WTC11 (cell line): Measurements from ENCODE around the gene TUBGCP2. TPM values are rescaled to one million over a fixed set of nuclear protein-coding genes. Genes with fewer than 3 reads are reported as not detected.

Experiments
- ATAC-seq: fragments of 200-7000 bp; cut with Tn5 transposase; 2 replicates; pipeline ENCODE4 v1.10.0; 2021; ENCODE audit warnings: mild to moderate bottlenecking, moderate library complexity
- CTCF ChIA-PET: fragments of 300-600 bp; sonication (Branson Sonifier 250); formaldehyde crosslinking; loops from one replicate; lab custom pipeline; 2021; ENCODE audit warnings: antibody characterized with exemption; lab: Charles Lee
- POLR2A ChIA-PET: fragments of 350-600 bp; sonication (Branson Sonifier 250); formaldehyde crosslinking; loops from one replicate; lab custom pipeline; 2021; ENCODE audit warnings: antibody characterized with exemption; lab: Charles Lee
- DNase-seq: peaks from one replicate; pipeline ENCODE4 v3.0.0; 2021; ENCODE audit warnings: low spot score
- H3K27ac Mint-ChIP-seq: 2 replicates; pipeline ENCODE4 v1.8.0; 2021; ENCODE audit warnings: mixed read lengths
- H3K27me3 Mint-ChIP-seq: 2 replicates; pipeline ENCODE4 v1.8.0; 2021; ENCODE audit warnings: low read depth, mild to moderate bottlenecking, moderate library complexity, mixed read lengths
- H3K36me3 Mint-ChIP-seq: 2 replicates; pipeline ENCODE4 v1.8.0; 2021; ENCODE audit warnings: mixed read lengths
- H3K4me1 Mint-ChIP-seq: 2 replicates; pipeline ENCODE4 v1.8.0; 2022; ENCODE audit warnings: mixed read lengths
- H3K4me3 Mint-ChIP-seq: 2 replicates; pipeline ENCODE4 v1.8.0; 2021; ENCODE audit warnings: mild to moderate bottlenecking, moderate library complexity, mixed read lengths
- H3K9me3 Mint-ChIP-seq: 2 replicates; pipeline ENCODE4 v1.8.0; 2021; ENCODE audit warnings: mixed read lengths
- ESRRA ChIP-seq: sonication (generic); formaldehyde crosslinking; IDR thresholded peaks from 2 replicates; pipeline ENCODE4 v1.8.1; 2022; ENCODE audit warnings: mild to moderate bottlenecking, missing genetic modification reagents, borderline replicate concordance
- ETV6 ChIP-seq: sonication (generic); formaldehyde crosslinking; IDR thresholded peaks from 2 replicates; pipeline ENCODE4 v1.8.1; 2022; ENCODE audit warnings: mild to moderate bottlenecking, missing genetic modification reagents
- IRF2 ChIP-seq: sonication (generic); formaldehyde crosslinking; IDR thresholded peaks from 2 replicates; pipeline ENCODE4 v1.8.0; 2022; ENCODE audit warnings: low read depth, missing genetic modification reagents, borderline replicate concordance
- MYBL2 ChIP-seq: sonication (generic); formaldehyde crosslinking; IDR thresholded peaks from 2 replicates; pipeline ENCODE4 v1.8.1; 2023; ENCODE audit warnings: mild to moderate bottlenecking, moderate library complexity, missing genetic modification reagents
- NFYB ChIP-seq: sonication (generic); formaldehyde crosslinking; conservative IDR thresholded peaks from 2 replicates; pipeline ENCODE4 v1.8.0; 2022; ENCODE audit warnings: low read depth, missing genetic modification reagents
- NR2C2 ChIP-seq: sonication (generic); formaldehyde crosslinking; IDR thresholded peaks from 2 replicates; pipeline ENCODE4 v1.8.0; 2022; ENCODE audit warnings: mild to moderate bottlenecking, missing genetic modification reagents
- TEAD4 ChIP-seq: sonication (generic); formaldehyde crosslinking; IDR thresholded peaks from 2 replicates; pipeline ENCODE4 v1.8.0; 2022; ENCODE audit warnings: mild to moderate bottlenecking, missing genetic modification reagents
- ZBTB21 ChIP-seq: sonication (generic); formaldehyde crosslinking; IDR thresholded peaks from 2 replicates; pipeline ENCODE4 v1.8.1; 2023; ENCODE audit warnings: mild to moderate bottlenecking, missing genetic modification reagents, borderline replicate concordance
- ZNF263 ChIP-seq: sonication (generic); formaldehyde crosslinking; IDR thresholded peaks from 2 replicates; pipeline ENCODE4 v1.8.1; 2022; ENCODE audit warnings: low read depth, mild to moderate bottlenecking, moderate library complexity, missing genetic modification reagents
- ZNF317 ChIP-seq: sonication (generic); formaldehyde crosslinking; IDR thresholded peaks from 2 replicates; pipeline ENCODE4 v1.8.1; 2023; ENCODE audit warnings: low read depth, mild to moderate bottlenecking, moderate library complexity, missing genetic modification reagents, borderline replicate concordance
- total RNA-seq: library from RNA; stranded (reverse); gene quantifications from 3 replicates; pipeline ENCODE4 v1.2.3, GENCODE V29; 2021
- TF ChIP-seq, protein P1 (sequence below): sonication (generic); formaldehyde crosslinking; IDR thresholded peaks from 2 replicates; pipeline ENCODE4 v1.8.0; 2022; ENCODE audit warnings: mild to moderate bottlenecking, missing genetic modification reagents
- TF ChIP-seq, protein P2 (sequence below): sonication (generic); formaldehyde crosslinking; IDR thresholded peaks from 2 replicates; pipeline ENCODE4 v1.8.0; 2023; ENCODE audit warnings: missing genetic modification reagents, mild to moderate bottlenecking, borderline replicate concordance
- TF ChIP-seq, protein P3 (sequence below): sonication (generic); formaldehyde crosslinking; conservative IDR thresholded peaks from 2 replicates; pipeline ENCODE4 v1.8.1; 2023; ENCODE audit warnings: mild to moderate bottlenecking, low read depth, missing genetic modification reagents, moderate library complexity
- TF ChIP-seq, protein P4 (sequence below): sonication (generic); formaldehyde crosslinking; IDR thresholded peaks from 2 replicates; pipeline ENCODE4 v1.8.1; 2022; ENCODE audit warnings: low read depth, missing genetic modification reagents, borderline replicate concordance
- TF ChIP-seq, protein P5 (sequence below): fragments of 250-450 bp; sonication (Bioruptor Pico); conservative IDR thresholded peaks from 2 replicates; pipeline ENCODE4 v1.9.0; 2021; ENCODE audit warnings: mild to moderate bottlenecking
- TF ChIP-seq, protein P6 (sequence below): sonication (generic); formaldehyde crosslinking; IDR thresholded peaks from 2 replicates; pipeline ENCODE4 v1.8.0; 2022; ENCODE audit warnings: missing genetic modification reagents

Gene TUBGCP2
- total RNA-seq, 1 experiment from 2014 or later = 62.5 TPM

DNA sequence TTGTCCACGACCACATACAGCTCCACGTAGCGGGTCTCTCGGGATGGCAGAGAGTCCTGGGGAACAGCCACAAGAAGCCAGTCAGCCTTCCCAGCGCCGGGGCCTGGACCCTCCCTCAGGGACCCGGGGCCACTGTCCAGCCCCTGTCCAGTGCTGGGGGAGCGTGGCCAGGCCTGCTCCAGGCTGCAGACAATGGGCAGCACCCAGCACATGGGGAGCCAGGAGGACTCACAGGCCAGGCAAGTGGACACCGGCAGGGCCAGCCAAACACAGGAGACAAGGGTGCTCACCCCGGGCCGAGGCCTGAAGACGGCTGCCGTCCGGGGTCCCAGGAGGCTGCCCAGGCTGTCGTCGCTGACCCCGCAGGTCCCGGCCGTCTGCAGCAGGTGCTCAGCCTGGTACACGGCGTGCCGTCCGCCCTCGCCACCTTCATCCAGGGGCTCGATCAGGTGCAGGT is 35.7 kb downstream of the TUBGCP2 start:
- H3K27ac Mint-ChIP-seq = no peak overlapping the region
- no peaks in the 10 kb centered on the region for H3K9me3 Mint-ChIP-seq
- no peak for DNase-seq
- POLR2A ChIA-PET = no interaction called here
- H3K36me3 Mint-ChIP-seq = no peaks in the 10 kb centered on the region
- peaks cover 6% of the 10 kb centered on the region; the same call in 1 of the 2 replicates for H3K4me1 Mint-ChIP-seq
- no peak overlapping the region for H3K4me3 Mint-ChIP-seq
- no peaks in the 10 kb centered on the region for H3K27me3 Mint-ChIP-seq
- no peak for ATAC-seq
- CTCF ChIA-PET = no interaction called here
- TF ChIP-seq, protein P1, sequence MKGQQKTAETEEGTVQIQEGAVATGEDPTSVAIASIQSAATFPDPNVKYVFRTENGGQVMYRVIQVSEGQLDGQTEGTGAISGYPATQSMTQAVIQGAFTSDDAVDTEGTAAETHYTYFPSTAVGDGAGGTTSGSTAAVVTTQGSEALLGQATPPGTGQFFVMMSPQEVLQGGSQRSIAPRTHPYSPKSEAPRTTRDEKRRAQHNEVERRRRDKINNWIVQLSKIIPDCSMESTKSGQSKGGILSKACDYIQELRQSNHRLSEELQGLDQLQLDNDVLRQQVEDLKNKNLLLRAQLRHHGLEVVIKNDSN (CRISPR knock-in tag) = no peak
- TF ChIP-seq, protein P2, sequence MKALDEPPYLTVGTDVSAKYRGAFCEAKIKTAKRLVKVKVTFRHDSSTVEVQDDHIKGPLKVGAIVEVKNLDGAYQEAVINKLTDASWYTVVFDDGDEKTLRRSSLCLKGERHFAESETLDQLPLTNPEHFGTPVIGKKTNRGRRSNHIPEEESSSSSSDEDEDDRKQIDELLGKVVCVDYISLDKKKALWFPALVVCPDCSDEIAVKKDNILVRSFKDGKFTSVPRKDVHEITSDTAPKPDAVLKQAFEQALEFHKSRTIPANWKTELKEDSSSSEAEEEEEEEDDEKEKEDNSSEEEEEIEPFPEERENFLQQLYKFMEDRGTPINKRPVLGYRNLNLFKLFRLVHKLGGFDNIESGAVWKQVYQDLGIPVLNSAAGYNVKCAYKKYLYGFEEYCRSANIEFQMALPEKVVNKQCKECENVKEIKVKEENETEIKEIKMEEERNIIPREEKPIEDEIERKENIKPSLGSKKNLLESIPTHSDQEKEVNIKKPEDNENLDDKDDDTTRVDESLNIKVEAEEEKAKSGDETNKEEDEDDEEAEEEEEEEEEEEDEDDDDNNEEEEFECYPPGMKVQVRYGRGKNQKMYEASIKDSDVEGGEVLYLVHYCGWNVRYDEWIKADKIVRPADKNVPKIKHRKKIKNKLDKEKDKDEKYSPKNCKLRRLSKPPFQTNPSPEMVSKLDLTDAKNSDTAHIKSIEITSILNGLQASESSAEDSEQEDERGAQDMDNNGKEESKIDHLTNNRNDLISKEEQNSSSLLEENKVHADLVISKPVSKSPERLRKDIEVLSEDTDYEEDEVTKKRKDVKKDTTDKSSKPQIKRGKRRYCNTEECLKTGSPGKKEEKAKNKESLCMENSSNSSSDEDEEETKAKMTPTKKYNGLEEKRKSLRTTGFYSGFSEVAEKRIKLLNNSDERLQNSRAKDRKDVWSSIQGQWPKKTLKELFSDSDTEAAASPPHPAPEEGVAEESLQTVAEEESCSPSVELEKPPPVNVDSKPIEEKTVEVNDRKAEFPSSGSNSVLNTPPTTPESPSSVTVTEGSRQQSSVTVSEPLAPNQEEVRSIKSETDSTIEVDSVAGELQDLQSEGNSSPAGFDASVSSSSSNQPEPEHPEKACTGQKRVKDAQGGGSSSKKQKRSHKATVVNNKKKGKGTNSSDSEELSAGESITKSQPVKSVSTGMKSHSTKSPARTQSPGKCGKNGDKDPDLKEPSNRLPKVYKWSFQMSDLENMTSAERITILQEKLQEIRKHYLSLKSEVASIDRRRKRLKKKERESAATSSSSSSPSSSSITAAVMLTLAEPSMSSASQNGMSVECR (CRISPR knock-in tag) = no peak
- TF ChIP-seq TEAD4 (no peak), ZBTB21 (CRISPR knock-in tag) (no peak), NR2C2 (CRISPR knock-in tag) (no peak), NFYB (CRISPR knock-in tag) (no peak), IRF2 (CRISPR knock-in tag) (no peak), ETV6 (CRISPR knock-in tag) (no peak), MYBL2 (CRISPR knock-in tag) (no peak), ZNF263 (CRISPR knock-in tag) (no peak), ZNF317 (CRISPR knock-in tag) (no peak), ESRRA (CRISPR knock-in tag) (no peak)
- TF ChIP-seq, protein P3, sequence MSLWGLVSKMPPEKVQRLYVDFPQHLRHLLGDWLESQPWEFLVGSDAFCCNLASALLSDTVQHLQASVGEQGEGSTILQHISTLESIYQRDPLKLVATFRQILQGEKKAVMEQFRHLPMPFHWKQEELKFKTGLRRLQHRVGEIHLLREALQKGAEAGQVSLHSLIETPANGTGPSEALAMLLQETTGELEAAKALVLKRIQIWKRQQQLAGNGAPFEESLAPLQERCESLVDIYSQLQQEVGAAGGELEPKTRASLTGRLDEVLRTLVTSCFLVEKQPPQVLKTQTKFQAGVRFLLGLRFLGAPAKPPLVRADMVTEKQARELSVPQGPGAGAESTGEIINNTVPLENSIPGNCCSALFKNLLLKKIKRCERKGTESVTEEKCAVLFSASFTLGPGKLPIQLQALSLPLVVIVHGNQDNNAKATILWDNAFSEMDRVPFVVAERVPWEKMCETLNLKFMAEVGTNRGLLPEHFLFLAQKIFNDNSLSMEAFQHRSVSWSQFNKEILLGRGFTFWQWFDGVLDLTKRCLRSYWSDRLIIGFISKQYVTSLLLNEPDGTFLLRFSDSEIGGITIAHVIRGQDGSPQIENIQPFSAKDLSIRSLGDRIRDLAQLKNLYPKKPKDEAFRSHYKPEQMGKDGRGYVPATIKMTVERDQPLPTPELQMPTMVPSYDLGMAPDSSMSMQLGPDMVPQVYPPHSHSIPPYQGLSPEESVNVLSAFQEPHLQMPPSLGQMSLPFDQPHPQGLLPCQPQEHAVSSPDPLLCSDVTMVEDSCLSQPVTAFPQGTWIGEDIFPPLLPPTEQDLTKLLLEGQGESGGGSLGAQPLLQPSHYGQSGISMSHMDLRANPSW (CRISPR knock-in tag) = no peak
- TF ChIP-seq, protein P4, sequence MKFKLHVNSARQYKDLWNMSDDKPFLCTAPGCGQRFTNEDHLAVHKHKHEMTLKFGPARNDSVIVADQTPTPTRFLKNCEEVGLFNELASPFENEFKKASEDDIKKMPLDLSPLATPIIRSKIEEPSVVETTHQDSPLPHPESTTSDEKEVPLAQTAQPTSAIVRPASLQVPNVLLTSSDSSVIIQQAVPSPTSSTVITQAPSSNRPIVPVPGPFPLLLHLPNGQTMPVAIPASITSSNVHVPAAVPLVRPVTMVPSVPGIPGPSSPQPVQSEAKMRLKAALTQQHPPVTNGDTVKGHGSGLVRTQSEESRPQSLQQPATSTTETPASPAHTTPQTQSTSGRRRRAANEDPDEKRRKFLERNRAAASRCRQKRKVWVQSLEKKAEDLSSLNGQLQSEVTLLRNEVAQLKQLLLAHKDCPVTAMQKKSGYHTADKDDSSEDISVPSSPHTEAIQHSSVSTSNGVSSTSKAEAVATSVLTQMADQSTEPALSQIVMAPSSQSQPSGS (CRISPR knock-in tag) = no peak
- TF ChIP-seq, protein P5, sequence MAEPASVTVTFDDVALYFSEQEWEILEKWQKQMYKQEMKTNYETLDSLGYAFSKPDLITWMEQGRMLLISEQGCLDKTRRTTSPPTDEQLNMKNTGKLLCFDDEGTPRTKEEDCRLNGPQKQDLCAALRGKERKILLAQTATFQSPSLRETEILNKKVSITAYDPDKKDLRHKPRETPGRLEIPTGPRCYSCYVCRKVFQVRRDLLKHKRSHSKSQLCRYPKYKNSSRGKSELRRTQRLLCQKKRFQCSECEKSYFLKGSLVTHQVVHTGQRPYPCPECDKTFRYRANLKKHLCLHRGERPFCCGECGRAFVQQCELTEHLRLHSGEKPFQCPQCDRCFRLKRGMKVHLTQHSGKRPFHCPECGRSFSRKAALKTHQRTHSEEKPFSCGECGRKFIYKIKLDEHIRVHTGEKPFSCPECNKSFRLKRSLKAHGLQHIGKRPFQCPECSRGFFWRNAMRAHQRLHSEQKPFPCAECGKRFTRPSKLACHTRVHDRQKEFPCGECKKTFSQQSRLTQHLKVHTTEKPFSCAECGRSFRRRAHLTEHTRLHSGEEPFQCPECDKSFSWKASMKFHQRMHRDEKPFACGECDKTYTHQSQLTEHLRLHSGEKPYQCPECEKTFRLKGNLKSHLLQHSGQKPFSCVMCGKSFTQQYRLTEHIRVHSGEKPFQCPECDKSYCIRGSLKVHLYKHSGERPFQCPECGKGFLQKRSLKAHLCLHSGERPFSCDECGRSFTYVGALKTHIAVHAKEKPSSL (CRISPR knock-in tag) = no peak
- TF ChIP-seq, protein P6, sequence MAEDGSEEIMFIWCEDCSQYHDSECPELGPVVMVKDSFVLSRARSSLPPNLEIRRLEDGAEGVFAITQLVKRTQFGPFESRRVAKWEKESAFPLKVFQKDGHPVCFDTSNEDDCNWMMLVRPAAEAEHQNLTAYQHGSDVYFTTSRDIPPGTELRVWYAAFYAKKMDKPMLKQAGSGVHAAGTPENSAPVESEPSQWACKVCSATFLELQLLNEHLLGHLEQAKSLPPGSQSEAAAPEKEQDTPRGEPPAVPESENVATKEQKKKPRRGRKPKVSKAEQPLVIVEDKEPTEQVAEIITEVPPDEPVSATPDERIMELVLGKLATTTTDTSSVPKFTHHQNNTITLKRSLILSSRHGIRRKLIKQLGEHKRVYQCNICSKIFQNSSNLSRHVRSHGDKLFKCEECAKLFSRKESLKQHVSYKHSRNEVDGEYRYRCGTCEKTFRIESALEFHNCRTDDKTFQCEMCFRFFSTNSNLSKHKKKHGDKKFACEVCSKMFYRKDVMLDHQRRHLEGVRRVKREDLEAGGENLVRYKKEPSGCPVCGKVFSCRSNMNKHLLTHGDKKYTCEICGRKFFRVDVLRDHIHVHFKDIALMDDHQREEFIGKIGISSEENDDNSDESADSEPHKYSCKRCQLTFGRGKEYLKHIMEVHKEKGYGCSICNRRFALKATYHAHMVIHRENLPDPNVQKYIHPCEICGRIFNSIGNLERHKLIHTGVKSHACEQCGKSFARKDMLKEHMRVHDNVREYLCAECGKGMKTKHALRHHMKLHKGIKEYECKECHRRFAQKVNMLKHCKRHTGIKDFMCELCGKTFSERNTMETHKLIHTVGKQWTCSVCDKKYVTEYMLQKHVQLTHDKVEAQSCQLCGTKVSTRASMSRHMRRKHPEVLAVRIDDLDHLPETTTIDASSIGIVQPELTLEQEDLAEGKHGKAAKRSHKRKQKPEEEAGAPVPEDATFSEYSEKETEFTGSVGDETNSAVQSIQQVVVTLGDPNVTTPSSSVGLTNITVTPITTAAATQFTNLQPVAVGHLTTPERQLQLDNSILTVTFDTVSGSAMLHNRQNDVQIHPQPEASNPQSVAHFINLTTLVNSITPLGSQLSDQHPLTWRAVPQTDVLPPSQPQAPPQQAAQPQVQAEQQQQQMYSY (CRISPR knock-in tag) = no peak
